GM18505 (cell line): ENCODE results near the gene C16orf87.
A peak's percentile ranks its signal among the peaks of the same experiment; 100 is the strongest.

Experiments
- ATAC-seq: cut with Tn5 transposase; IDR thresholded peaks from one replicate; pipeline ENCODE4 v1.9.1; 2021; ENCODE audit not compliant: unreplicated experiment
- POLR2A ChIP-seq: IDR thresholded peaks from 4 replicates; pipeline ENCODE4 v1.6.1; 2011; ENCODE audit warnings: borderline replicate concordance; ENCODE audit not compliant: insufficient read depth, insufficient read length; ENCODE audit errors: extremely low read depth

C16orf87 gene

GRCh38 chr16:46833460-46833800, 2.5 kb upstream of the C16orf87 start:
- no peak for ATAC-seq
- no peak for TF ChIP-seq POLR2A

GRCh38 chr16:46832757-46833459, 1.9 kb upstream of the C16orf87 start:
- no peak for TF ChIP-seq POLR2A
- ATAC-seq, result no peak

GRCh38 chr16:46830417-46830901, 521 bp downstream of the C16orf87 start:
- no peak for TF ChIP-seq POLR2A
- peak; percentile 20 for ATAC-seq

GRCh38 chr16:46828943-46829342, 2.0 kb downstream of the C16orf87 start:
- no peak for ATAC-seq
- TF ChIP-seq POLR2A, result no peak

- no peak for TF ChIP-seq POLR2A
- no peak for ATAC-seq
Measured at GRCh38 chr16:46828292-46828691, 2.7 kb downstream of the C16orf87 start.

GRCh38 chr16:46826631-46827030, 4.3 kb downstream of the C16orf87 start:
- no peak for ATAC-seq
- TF ChIP-seq POLR2A, result no peak

GRCh38 chr16:46822270-46822669, 8.7 kb downstream of the C16orf87 start:
- no peak for TF ChIP-seq POLR2A
- peak; percentile 78 for ATAC-seq

GRCh38 chr16:46817961-46818360, 13.0 kb downstream of the C16orf87 start:
- no peak for TF ChIP-seq POLR2A
- ATAC-seq, result no peak

- no peak for ATAC-seq
- no peak for TF ChIP-seq POLR2A
Measured at GRCh38 chr16:46814790-46815189, 16.2 kb downstream of the C16orf87 start.

- TF ChIP-seq POLR2A, result no peak
- no peak for ATAC-seq
Measured at GRCh38 chr16:46813611-46814010, 17.4 kb downstream of the C16orf87 start.

GRCh38 chr16:46812781-46813540, 18.0 kb downstream of the C16orf87 start:
- ATAC-seq, result no peak
- TF ChIP-seq POLR2A, result no peak

GRCh38 chr16:46811682-46812081, 19.3 kb downstream of the C16orf87 start:
- ATAC-seq, result no peak
- no peak for TF ChIP-seq POLR2A

- no peak for TF ChIP-seq POLR2A
- peak; percentile 78 for ATAC-seq
Measured at GRCh38 chr16:46808997-46809396, 22.0 kb downstream of the C16orf87 start.

- TF ChIP-seq POLR2A, result no peak
- no peak for ATAC-seq
Measured at GRCh38 chr16:46807336-46807735, 23.6 kb downstream of the C16orf87 start.
